GM23248 (cell line): ENCODE results near the gene AASDH. TPM values are rescaled to one million over a fixed set of nuclear protein-coding genes. Genes with fewer than 3 reads are reported as not detected.

Experiments used
- DNase-seq: peaks from one replicate; pipeline ENCODE4 v3.0.0-alpha.2; 2015
- H2AFZ ChIP-seq: fragments of 200-600 bp; sonication (generic); 2 replicates; pipeline ENCODE4 v1.6.1; 2016; ENCODE audit warnings: antibody characterized with exemption
- H3F3A ChIP-seq: fragments of 200-600 bp; sonication (generic); 2 replicates; pipeline ENCODE4 v1.6.1; 2016; ENCODE audit warnings: mild to moderate bottlenecking, antibody characterized with exemption, mixed run types; ENCODE audit not compliant: insufficient read depth
- H3K27ac ChIP-seq: fragments of 200-600 bp; sonication (generic); 2 replicates; pipeline ENCODE4 v1.5.1; 2016; ENCODE audit warnings: mild to moderate bottlenecking
- H3K27me3 ChIP-seq: fragments of 200-600 bp; sonication (generic); replicated peaks from 2 replicates; pipeline ENCODE4 v1.6.1; 2016; ENCODE audit warnings: mild to moderate bottlenecking; ENCODE audit not compliant: insufficient read depth
- H3K36me3 ChIP-seq: fragments of 200-600 bp; sonication (generic); 2 replicates; pipeline ENCODE4 v1.6.1; 2016; ENCODE audit warnings: low read depth, mild to moderate bottlenecking
- H3K4me1 ChIP-seq: fragments of 200-600 bp; sonication (generic); 2 replicates; pipeline ENCODE4 v1.6.1; 2016; ENCODE audit warnings: mild to moderate bottlenecking; ENCODE audit not compliant: insufficient read depth
- H3K4me2 ChIP-seq: fragments of 200-600 bp; sonication (generic); one replicate; pipeline ENCODE4 v1.6.1; 2016; ENCODE audit warnings: mild to moderate bottlenecking; ENCODE audit not compliant: unreplicated experiment
- H3K4me3 ChIP-seq: fragments of 200-600 bp; sonication (generic); 2 replicates; pipeline ENCODE4 v1.5.1; 2016; ENCODE audit warnings: mild to moderate bottlenecking
- H3K79me2 ChIP-seq: fragments of 200-600 bp; sonication (generic); 2 replicates; pipeline ENCODE4 v1.6.1; 2016; ENCODE audit warnings: mild to moderate bottlenecking; ENCODE audit not compliant: insufficient read depth
- H3K9ac ChIP-seq: fragments of 200-600 bp; sonication (generic); 2 replicates; pipeline ENCODE4 v1.6.1; 2016; ENCODE audit warnings: mild to moderate bottlenecking
- H3K9me2 ChIP-seq: fragments of 200-600 bp; sonication (generic); 2 replicates; pipeline ENCODE4 v1.6.1; 2016; ENCODE audit warnings: mixed run types, mild to moderate bottlenecking, moderate library complexity; ENCODE audit not compliant: insufficient read depth
- H3K9me3 ChIP-seq: fragments of 200-600 bp; sonication (generic); one replicate; pipeline ENCODE4 v1.6.1; 2017; ENCODE audit warnings: low read depth
- H4K20me1 ChIP-seq: fragments of 200-600 bp; sonication (generic); 2 replicates; pipeline ENCODE4 v1.6.0; 2016; ENCODE audit not compliant: insufficient read depth
- EZH2 ChIP-seq: fragments of 200-600 bp; sonication (generic); IDR thresholded peaks from 2 replicates; pipeline ENCODE4 v1.6.1; 2018; ENCODE audit warnings: antibody characterized with exemption, mild to moderate bottlenecking; ENCODE audit not compliant: insufficient read depth, poor library complexity, severe bottlenecking
- EZH2phosphoT487 ChIP-seq: fragments of 200-600 bp; sonication (generic); IDR thresholded peaks from 2 replicates; pipeline ENCODE4 v1.6.1; 2018; ENCODE audit warnings: antibody characterized with exemption, moderate library complexity, mild to moderate bottlenecking, low read depth; ENCODE audit not compliant: insufficient read depth
- WGBS, 2 experiments: methylation state at CpG; one replicate each; pipeline ENCODE4 v1.1.6; 2015 to 2017; ENCODE audit warnings: low lambda C conversion rate in 2 of 2, low coverage in 1 of 2; ENCODE audit errors: missing lambda C conversion rate in 2 of 2; 5-methylcytosine and 5-hydroxymethylcytosine counted together
- in situ Hi-C: fragments of 300-500 bp; cut with MboI; formaldehyde crosslinking; loops from 2 replicates; pipeline ENCODE4 v1.15.0; 2020
- polyA plus RNA-seq: library from polyadenylated mRNA; unstranded; fragments of >200 nt; fragmentation: Nextera tagmentation; extraction: Ambion mirVana; gene quantifications from 2 replicates; pipeline ENCODE4 v1.2.1, GENCODE V29; 2016
- total RNA-seq: library from RNA; depleted of rRNA; stranded (reverse); fragments of >200 nt; shearing (Covaris generic); gene quantifications from 2 replicates; pipeline ENCODE4 v1.2.3, GENCODE V29; 2014

Gene AASDH
- total and polyA plus RNA-seq, 2 experiments from 2014 or later = 11.5 to 16.5 TPM

DNA sequence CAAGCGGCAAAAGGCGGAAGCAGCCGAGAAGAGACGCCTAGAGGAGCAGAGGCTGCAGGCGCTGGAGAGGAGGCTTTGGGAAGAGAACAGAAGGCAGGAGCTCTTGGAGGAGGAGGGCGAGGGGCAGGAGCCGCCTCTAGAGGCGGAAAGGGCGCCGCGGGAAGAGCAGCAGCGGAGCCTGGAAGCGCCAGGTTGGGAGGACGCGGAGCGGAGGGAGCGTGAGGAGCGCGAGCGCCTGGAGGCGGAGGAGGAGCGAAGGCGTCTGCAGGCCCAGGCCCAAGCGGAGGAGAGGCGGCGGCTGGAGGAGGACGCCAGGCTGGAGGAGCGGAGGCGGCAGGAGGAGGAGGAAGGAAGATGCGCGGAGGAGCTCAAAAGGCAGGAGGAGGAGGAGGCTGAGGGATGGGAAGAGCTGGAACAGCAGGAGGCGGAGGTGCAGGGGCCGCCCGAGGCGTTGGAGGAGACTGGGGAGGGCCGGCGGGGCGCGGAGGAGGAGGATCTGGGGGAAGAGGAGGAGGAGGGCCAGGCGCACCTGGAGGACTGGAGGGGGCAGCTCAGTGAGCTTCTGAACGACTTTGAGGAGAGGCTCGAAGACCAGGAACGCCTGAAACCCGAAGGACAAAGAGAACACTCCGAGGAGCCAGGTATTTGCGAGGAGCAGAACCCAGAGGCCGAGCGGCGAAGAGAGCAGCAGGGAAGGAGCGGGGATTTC, 72.9 kb downstream of the AASDH start:
- DNase-seq = no peak
- no peaks in the 10 kb centered on the region for H3K4me1 ChIP-seq
- no peak overlapping the region for H2AFZ ChIP-seq
- no peak overlapping the region for H3K4me3 ChIP-seq
- no peak overlapping the region for H3K4me2 ChIP-seq
- in situ Hi-C loops = no loop called here
- no peaks in the 10 kb centered on the region for H3K9me2 ChIP-seq
- no peaks in the 10 kb centered on the region for H3F3A ChIP-seq
- no peaks in the 10 kb centered on the region; the same call in 1 of the 2 replicates for H3K27me3 ChIP-seq
- H3K79me2 ChIP-seq = no peaks in the 10 kb centered on the region
- no peak for TF ChIP-seq EZH2phosphoT487
- no peak for TF ChIP-seq EZH2
- no peaks in the 10 kb centered on the region for H3K36me3 ChIP-seq
- WGBS, 2 experiments = 79 to 84% methylated on average over 37 to 50 of the region's 50 CpGs
- no peak overlapping the region for H3K9ac ChIP-seq
- H3K27ac ChIP-seq = no peak overlapping the region
- no peaks in the 10 kb centered on the region for H3K9me3 ChIP-seq
- H4K20me1 ChIP-seq = no peaks in the 10 kb centered on the region

DNA sequence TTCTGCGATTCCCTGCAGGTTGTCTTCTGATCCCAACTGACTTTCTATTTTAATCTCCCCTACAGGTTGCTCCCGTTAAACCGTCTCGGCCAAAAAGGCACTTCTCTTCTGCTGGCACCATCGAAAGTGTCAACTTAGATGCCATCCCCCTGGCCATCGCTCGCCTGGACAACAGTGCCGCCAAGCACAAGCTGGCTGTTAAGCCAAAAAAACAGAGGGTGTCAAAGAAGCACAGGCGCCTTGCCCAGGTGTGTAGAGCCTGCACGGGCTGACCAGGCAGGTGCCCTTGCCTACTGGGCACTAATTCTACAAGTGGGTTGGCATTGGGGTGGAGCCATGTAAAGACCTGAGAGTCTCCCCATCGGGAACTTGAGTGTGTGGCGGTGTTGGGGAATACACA, 74.2 kb downstream of the AASDH start:
- in situ Hi-C loops = no loop called here

DNA sequence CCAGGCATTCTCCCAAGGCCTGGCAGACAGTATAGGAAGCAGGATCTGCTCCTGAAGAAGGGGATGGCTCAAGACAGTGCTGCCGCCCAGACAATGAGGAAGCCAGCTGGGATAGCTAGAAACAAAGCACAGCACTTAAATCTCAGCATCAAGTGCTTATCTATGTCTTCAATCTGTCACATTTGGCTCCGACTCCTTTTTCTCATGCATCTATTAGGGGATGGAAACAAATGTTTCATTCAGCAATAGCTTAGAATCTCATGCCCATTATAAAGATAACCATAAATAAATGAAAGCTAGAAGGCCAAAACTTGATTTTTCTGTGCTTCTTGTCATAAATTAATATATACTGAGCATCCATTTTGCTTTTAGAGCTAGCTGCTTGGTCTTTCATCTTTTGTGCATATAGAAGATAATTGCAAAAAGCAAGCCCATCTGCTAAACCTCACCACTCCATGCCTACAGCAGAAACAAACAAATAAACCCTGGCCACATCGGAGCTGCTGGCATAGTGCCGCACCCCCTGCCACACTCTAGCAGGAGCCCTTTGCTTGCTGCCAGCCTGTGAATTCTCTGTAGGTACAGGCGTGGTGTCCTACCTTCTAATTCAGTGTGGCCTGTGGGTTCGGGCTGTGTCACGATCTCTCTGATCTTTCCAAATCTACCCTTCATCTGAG, 75.9 kb downstream of the AASDH start:
- no peaks in the 10 kb centered on the region for H4K20me1 ChIP-seq
- H3K9me3 ChIP-seq = no peaks in the 10 kb centered on the region
- H3F3A ChIP-seq = no peaks in the 10 kb centered on the region
- H3K27ac ChIP-seq = no peak overlapping the region
- in situ Hi-C loops = no loop called here
- H3K9ac ChIP-seq = no peak overlapping the region
- H2AFZ ChIP-seq = no peak overlapping the region
- H3K4me3 ChIP-seq = no peak overlapping the region
- no peaks in the 10 kb centered on the region for H3K9me2 ChIP-seq
- H3K27me3 ChIP-seq = no peaks in the 10 kb centered on the region; the same call in 1 of the 2 replicates
- H3K36me3 ChIP-seq = no peaks in the 10 kb centered on the region
- no peak for DNase-seq
- H3K4me2 ChIP-seq = no peak overlapping the region
- H3K79me2 ChIP-seq = no peaks in the 10 kb centered on the region
- TF ChIP-seq EZH2 (no peak), EZH2phosphoT487 (no peak)
- 36 to 39% methylated on average over 7 of the region's 7 CpGs for WGBS, 2 experiments
- no peaks in the 10 kb centered on the region for H3K4me1 ChIP-seq

More for the DNA sequence above, 74.2 kb downstream of the AASDH start:
- Histone ChIP-seq H3K4me2 (no peak overlapping the region), H2AFZ (no peak overlapping the region), H3K9ac (no peak overlapping the region), H3K27ac (no peak overlapping the region), H3K9me2 (no peaks in the 10 kb centered on the region), H3F3A (no peaks in the 10 kb centered on the region), H3K4me1 (no peaks in the 10 kb centered on the region), H3K36me3 (no peaks in the 10 kb centered on the region), H3K27me3 (no peaks in the 10 kb centered on the region; the same call in 1 of the 2 replicates), H3K79me2 (no peaks in the 10 kb centered on the region), H3K9me3 (no peaks in the 10 kb centered on the region), H4K20me1 (no peaks in the 10 kb centered on the region), H3K4me3 (no peak overlapping the region)
- WGBS, 2 experiments = 78 to 85% methylated on average over 12 of the region's 12 CpGs
- DNase-seq = no peak
- TF ChIP-seq EZH2 (no peak), EZH2phosphoT487 (no peak)

DNA sequence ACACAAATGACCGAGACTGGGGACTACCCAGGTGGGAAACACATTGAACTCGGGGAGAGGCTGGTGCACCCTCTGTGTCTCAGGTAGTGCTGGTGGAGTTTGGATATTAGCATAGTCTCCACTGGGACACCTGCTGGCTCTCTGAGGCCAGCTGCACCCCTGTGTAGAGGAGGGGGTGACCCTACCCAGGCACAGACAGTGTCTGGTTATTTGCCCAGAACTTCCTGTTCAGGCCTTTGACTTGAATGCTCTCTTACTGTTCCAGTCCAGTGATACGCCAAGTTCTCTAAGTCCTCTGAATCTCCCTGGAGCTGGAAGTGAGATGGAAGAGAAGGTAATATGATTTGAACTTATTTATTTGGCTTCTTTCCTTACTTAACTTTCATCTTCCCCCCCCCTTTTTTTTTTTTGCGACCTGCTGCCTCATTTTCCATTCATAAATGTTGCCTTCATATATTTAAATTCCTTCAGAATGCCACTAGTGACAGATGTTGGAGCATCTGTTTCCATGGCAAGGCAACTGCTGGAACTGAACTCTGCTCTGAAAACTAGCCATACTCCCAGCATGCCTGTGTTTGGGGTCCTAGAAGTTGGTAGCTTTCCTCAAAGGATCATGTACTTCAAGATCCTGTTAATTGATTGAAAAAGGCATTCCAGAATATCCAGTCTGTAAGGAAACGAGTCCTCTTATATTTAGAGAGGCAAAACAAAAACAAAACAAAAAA, 76.7 kb downstream of the AASDH start:
- H3K9ac ChIP-seq = no peak overlapping the region
- no peaks in the 10 kb centered on the region for H3K4me1 ChIP-seq
- no peaks in the 10 kb centered on the region for H3K36me3 ChIP-seq
- H3F3A ChIP-seq = no peaks in the 10 kb centered on the region
- no peak for DNase-seq
- H3K4me3 ChIP-seq = no peak overlapping the region
- H4K20me1 ChIP-seq = no peaks in the 10 kb centered on the region
- no peaks in the 10 kb centered on the region; the same call in 1 of the 2 replicates for H3K27me3 ChIP-seq
- H3K9me2 ChIP-seq = no peaks in the 10 kb centered on the region
- H3K4me2 ChIP-seq = no peak overlapping the region
- in situ Hi-C loops = no loop called here
- TF ChIP-seq EZH2phosphoT487 (no peak), EZH2 (no peak)
- no peaks in the 10 kb centered on the region for H3K9me3 ChIP-seq
- no peak overlapping the region for H3K27ac ChIP-seq
- H2AFZ ChIP-seq = no peak overlapping the region
- WGBS, 2 experiments = 39 to 43% methylated on average over 5 of the region's 5 CpGs
- no peaks in the 10 kb centered on the region for H3K79me2 ChIP-seq
